GM21367 (cell line): ENCODE results near the gene VAX1.
"Not testable (repeated sequence)": the region's sequence is repeated elsewhere in the genome, so short reads cannot be mapped to it uniquely, and the experiment has no call there.

Experiments
- ATAC-seq: cut with Tn5 transposase; IDR thresholded peaks from one replicate; pipeline ENCODE4 v1.9.1; 2021; ENCODE audit not compliant: unreplicated experiment

The VAX1 gene

GRCh38 chr10:117084421-117085246 lies 53.4 kb downstream of the VAX1 start:
- ATAC-seq = not testable (repeated sequence)
